GM18870 (cell line): ENCODE data around the gene SLC27A4.

Experiments
- ATAC-seq: cut with Tn5 transposase; IDR thresholded peaks from one replicate; pipeline ENCODE4 v1.9.1; 2021; ENCODE audit warnings: moderate library complexity; ENCODE audit not compliant: unreplicated experiment

SLC27A4 gene

GRCh38 chr9:128390150-128390812 lies 50.0 kb downstream of the SLC27A4 start:
- ATAC-seq = no peak

DNA sequence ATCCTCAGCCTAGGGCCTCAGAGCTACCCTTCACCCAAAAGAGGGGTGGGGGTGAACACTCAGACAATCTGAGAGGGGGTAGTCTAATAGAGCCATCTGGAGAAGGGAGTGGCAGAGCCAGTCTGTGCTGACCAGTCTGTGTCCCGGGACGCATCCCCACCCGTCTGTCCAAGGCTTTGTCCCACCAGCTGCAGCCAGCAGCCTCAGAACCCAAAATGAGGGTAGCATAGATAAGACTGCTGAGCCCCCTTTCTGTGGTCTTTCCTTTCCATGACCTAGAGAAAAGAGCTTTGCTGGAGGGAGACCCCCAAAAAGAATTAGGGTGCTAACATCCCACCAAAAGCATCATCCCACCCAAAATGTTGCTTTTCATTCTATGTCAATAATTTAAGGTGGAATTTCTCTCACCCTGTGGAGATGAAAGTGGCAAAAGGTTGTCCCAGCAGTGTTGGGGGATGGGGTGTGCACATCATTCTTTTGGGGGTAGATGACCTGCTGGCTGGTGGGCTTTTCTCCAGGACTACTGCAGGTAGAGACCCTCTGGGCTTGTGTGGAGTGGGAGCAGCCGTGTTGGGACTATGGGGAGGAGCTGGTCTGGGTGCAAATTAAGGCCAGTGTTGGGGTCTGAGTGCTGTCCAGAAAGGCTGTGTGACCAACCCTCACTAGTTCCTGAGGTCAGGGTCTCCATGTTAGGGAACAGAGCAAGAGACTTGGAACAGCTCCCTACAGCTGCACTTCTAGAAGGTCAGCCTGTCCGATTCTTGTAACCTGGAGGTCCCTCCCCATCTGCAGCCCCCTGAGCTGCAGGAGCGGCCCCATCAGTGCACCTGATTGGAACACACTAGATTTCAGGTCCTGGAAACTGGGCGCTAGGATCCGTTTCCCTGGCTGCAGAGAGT lies 50.7 kb downstream of the SLC27A4 start:
- no peak for ATAC-seq

GRCh38 chr9:128391956-128392301 lies 51.6 kb downstream of the SLC27A4 start:
- no peak for ATAC-seq

GRCh38 chr9:128392302-128393144 lies 52.2 kb downstream of the SLC27A4 start:
- no peak for ATAC-seq

- ATAC-seq = no peak
Observed at GRCh38 chr9:128393145-128393775, 52.9 kb downstream of the SLC27A4 start.

- no peak for ATAC-seq
Observed at GRCh38 chr9:128393970-128394369, 53.6 kb downstream of the SLC27A4 start.

- ATAC-seq = no peak
Observed at GRCh38 chr9:128394379-128395168, 54.2 kb downstream of the SLC27A4 start.

DNA sequence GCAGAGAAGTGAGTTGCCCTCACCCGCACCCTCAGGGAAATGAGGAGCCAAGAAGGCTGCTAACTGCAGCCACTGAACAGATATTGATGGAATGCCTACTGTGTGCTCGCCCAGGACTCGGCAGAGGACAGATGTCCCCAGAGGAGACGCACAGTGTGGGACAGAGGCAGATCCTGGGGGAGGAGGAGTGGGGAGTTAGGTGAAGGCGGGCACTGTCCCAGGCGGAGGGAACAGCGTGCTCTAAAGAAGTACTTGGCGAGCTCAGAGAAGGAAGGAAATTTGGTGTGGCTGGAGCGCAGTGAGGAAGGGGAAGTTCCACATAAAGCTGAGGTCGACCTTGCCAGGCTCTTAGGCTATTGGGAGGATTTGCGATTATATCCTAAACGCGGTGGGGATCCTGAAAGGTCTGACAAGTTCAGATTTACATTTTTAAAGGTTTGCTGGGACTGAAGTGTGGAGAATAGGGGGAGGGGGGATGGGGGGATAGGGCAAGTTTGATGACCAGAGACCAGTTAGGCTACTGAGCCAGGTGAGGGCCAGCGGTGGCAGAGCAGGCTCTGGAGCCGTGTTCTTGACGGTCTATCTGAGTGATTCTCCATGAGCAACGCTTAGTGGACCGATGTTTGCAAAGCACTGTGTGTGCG lies 56.8 kb downstream of the SLC27A4 start:
- no peak for ATAC-seq

- ATAC-seq = no peak
Observed at GRCh38 chr9:128397831-128398230, 57.5 kb downstream of the SLC27A4 start.

DNA sequence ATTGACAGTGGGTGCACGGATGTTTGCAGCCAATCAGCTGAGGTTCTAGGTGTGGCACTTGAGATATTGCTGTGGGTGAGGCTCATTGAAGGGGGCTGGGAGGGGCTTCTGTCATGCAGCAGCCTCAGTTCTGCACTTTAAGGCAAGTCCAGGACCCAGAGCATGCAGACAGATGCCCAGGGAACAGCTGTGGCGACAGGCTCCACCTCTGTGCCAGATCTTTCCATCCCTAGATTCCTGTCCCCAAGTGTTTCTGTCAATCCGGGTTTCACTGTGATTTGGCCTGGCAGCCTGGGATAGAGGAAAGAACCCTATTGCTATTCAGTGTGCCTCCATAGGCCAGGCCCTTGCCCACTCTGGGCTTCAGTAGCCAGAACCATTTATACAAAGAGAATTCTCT lies 59.5 kb downstream of the SLC27A4 start:
- no peak for ATAC-seq

- no peak for ATAC-seq
Observed at GRCh38 chr9:128404560-128404959, 64.2 kb downstream of the SLC27A4 start.

- no peak for ATAC-seq
Observed at GRCh38 chr9:128405077-128405779, 64.9 kb downstream of the SLC27A4 start.

DNA sequence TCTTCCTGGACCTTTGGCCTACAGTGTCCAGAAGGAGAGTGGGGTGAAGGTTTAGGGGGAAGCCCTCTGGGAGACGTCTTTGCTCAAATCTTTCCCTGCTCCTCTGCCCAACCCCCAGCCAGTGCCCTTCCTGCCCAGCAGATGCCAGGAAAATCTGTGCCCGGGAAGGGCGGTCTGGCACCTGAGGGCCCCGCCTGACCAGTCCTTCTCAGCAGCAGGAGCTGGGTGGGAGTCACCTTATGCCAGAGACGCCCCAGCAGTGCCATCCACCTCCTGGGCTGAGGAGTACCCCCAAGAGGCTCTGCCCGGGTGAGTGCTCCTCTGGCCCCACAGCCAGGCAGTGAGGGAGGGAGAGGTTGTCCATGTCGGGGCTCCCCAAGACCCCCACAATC lies 65.4 kb downstream of the SLC27A4 start:
- no peak for ATAC-seq

DNA sequence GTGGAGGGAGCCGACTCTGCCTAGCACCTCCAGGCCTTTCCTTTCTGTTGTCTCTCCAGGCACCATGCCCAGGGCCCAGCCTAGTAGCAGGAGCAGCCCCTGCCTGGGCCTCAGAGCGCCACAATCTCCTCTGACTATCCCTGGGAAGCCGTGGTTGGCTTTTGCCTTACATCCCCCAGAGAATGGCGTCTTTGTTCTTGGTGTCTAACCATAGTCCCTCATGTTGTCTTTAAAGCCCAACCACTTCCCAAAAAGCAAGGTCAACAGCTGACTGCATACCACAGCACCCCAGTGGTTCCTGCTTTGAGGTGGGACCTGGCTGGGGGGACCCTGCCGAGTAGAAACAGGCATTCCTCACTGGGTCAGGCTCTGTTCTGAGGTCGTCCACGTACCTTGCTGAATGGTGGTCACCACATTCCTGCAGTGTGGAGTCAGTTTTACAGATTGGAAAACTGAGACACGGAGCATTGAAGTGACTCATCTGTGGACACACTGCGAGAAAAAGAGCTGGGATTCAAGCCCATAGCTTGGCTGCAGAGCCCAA lies 66.6 kb downstream of the SLC27A4 start:
- no peak for ATAC-seq

DNA sequence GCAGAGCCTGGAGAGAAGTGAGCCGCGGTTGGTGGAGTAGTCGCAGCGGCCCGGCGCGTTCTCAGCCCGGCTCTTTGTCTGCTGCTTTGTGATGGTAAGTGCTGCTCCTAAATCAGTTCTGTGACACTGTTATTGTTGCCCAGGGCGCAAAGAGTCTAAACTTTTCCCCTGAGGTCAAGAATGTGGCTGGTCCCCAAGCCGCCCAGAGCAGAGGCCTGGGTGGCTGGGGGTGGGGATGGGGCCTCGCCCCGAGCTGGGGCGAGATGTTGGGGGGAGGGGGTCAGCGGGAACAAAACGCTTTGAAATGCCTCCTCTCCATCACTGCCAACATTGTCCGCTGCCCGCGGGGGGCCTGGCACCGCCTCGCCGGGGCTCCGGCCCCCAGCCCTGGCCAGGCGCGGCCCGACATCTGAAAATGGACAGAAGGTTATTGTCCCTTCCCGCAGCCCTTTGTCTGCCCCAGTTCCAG lies 68.7 kb downstream of the SLC27A4 start:
- no peak for ATAC-seq

GRCh38 chr9:128409450-128409849 lies 69.1 kb downstream of the SLC27A4 start:
- ATAC-seq = no peak

GRCh38 chr9:128409978-128410377 lies 69.7 kb downstream of the SLC27A4 start:
- no peak for ATAC-seq
